MCF 10A (cell line): ENCODE measurements around the gene NFIX. TPM values are rescaled to one million over a fixed set of nuclear protein-coding genes. Genes with fewer than 3 reads are reported as not detected.

Experiments used
- BruUV-seq: library from RNA; stranded (reverse); fragments of 400-500 nt; replicated peaks from 2 replicates; lab custom pipeline; 2021; lab: Mats Ljungman, UMichigan
- CTCF ChIA-PET: fragments of 300-600 bp; sonication (Branson Sonifier 250); formaldehyde crosslinking; extraction: SDS; loops from one replicate; lab custom pipeline; 2021; ENCODE audit warnings: antibody characterized with exemption, inconsistent platforms; lab: Yijun Ruan, JAX
- POLR2A ChIA-PET: fragments of 300-600, 350-650 bp; sonication (Branson Sonifier 250); formaldehyde crosslinking; extraction: SDS; loops from one replicate; lab custom pipeline; 2020; ENCODE audit warnings: antibody characterized with exemption, inconsistent platforms; lab: Yijun Ruan, JAX
- DNase-seq: peaks from one replicate; pipeline ENCODE4 v3.0.0-alpha.2; 2018; ENCODE audit not compliant: unreplicated experiment
- H3K27ac Mint-ChIP-seq: one replicate; pipeline ENCODE4 v1.8.0; 2022; ENCODE audit warnings: mild to moderate bottlenecking, low read depth, mixed read lengths; ENCODE audit not compliant: unreplicated experiment
- H3K27me3 Mint-ChIP-seq: one replicate; pipeline ENCODE4 v1.8.0; 2022; ENCODE audit warnings: mixed read lengths; ENCODE audit not compliant: insufficient read depth, unreplicated experiment
- H3K36me3 Mint-ChIP-seq: one replicate; pipeline ENCODE4 v1.8.0; 2022; ENCODE audit warnings: mild to moderate bottlenecking, moderate library complexity, mixed read lengths; ENCODE audit not compliant: insufficient read depth, unreplicated experiment
- H3K4me1 Mint-ChIP-seq: one replicate; pipeline ENCODE4 v1.8.0; 2022; ENCODE audit warnings: mixed read lengths; ENCODE audit not compliant: insufficient read depth, unreplicated experiment
- H3K4me3 Mint-ChIP-seq: one replicate; pipeline ENCODE4 v1.8.0; 2022; ENCODE audit warnings: mild to moderate bottlenecking, moderate library complexity, mixed read lengths; ENCODE audit not compliant: unreplicated experiment
- H3K9me3 Mint-ChIP-seq: one replicate; pipeline ENCODE4 v1.8.0; 2022; ENCODE audit warnings: mixed read lengths; ENCODE audit not compliant: unreplicated experiment
- CTCF ChIP-seq: fragments of 200-600 bp; IDR thresholded peaks from one replicate; pipeline ENCODE4 v1.8.0; 2022; ENCODE audit warnings: antibody characterized with exemption, mild to moderate bottlenecking; ENCODE audit not compliant: unreplicated experiment
- intact Hi-C: fragments of 100-400 bp; cut with micrococcal nuclease; formaldehyde crosslinking; loops from 2 replicates; pipeline ENCODE4 v1.14.1; 2022
- total RNA-seq: library from RNA; stranded (reverse); gene quantifications from 2 replicates; pipeline ENCODE4 v1.2.3, GENCODE V29; 2022

NFIX gene
- total RNA-seq, 1 experiment from 2014 or later = 27.2 TPM

- no TSS peak for BruUV-seq
- ChIA-PET CTCF (interaction anchor here (0.5 to 2.2 kb wide), 7 partner anchors 14 to 66 kb away, joined by 3 to 15 read pairs (median 4); no protein-coding TSS in a partner anchor), POLR2A (interaction anchor here (0.6 to 1.0 kb wide), 3 partner anchors 18 to 28 kb away, joined by 3 read pairs; no protein-coding TSS in a partner anchor)
- no peaks in the 10 kb centered on the region for H3K27me3 Mint-ChIP-seq
- intact Hi-C loops = no loop called here
- H3K36me3 Mint-ChIP-seq = peaks cover 16% of the 10 kb centered on the region
- no peak overlapping the region for H3K4me3 Mint-ChIP-seq
- no peaks in the 10 kb centered on the region for H3K9me3 Mint-ChIP-seq
- no peak for TF ChIP-seq CTCF
- no peak for DNase-seq
- H3K4me1 Mint-ChIP-seq = peaks cover 39% of the 10 kb centered on the region
- no peak overlapping the region for H3K27ac Mint-ChIP-seq
Observed at GRCh38 chr19:13027557-13027956, 32.3 kb downstream of the NFIX start.

- H3K36me3 Mint-ChIP-seq = peaks cover 16% of the 10 kb centered on the region
- POLR2A ChIA-PET = interaction anchor here (1.0 to 1.2 kb wide), 2 partner anchors 24 to 27 kb away, joined by 3 read pairs; no protein-coding TSS in a partner anchor
- no peak for TF ChIP-seq CTCF
- no peaks in the 10 kb centered on the region for H3K9me3 Mint-ChIP-seq
- intact Hi-C loops = no loop called here
- H3K27me3 Mint-ChIP-seq = no peaks in the 10 kb centered on the region
- H3K4me3 Mint-ChIP-seq = no peak overlapping the region
- CTCF ChIA-PET = interaction anchor here (0.5 to 2.2 kb wide), 7 partner anchors 14 to 758 kb away, joined by 3 to 15 read pairs (median 4); no protein-coding TSS in a partner anchor
- BruUV-seq = no TSS peak
- no peak overlapping the region for H3K27ac Mint-ChIP-seq
- DNase-seq = no peak
- peaks cover 37% of the 10 kb centered on the region for H3K4me1 Mint-ChIP-seq
Observed at GRCh38 chr19:13028027-13028426, 32.8 kb downstream of the NFIX start.

- ChIA-PET CTCF (interaction anchor here (0.9 to 2.1 kb wide), 6 partner anchors 15 to 148 kb away, joined by 3 to 15 read pairs (median 4); partner anchors contain the start of gene DNASE2), POLR2A (interaction anchor here (0.7 to 0.9 kb wide), 2 partner anchors 12 to 14 kb away, joined by 3 read pairs; no protein-coding TSS in a partner anchor)
- Mint-ChIP-seq H3K9me3 (no peaks in the 10 kb centered on the region), H3K36me3 (peaks cover 16% of the 10 kb centered on the region), H3K27ac (no peak overlapping the region), H3K27me3 (no peaks in the 10 kb centered on the region), H3K4me3 (no peak overlapping the region), H3K4me1 (peaks cover 41% of the 10 kb centered on the region)
- TF ChIP-seq CTCF = no peak
- DNase-seq = no peak
- BruUV-seq = no TSS peak
- intact Hi-C loops = no loop called here
Observed at GRCh38 chr19:13029301-13029880, 34.1 kb downstream of the NFIX start.

GRCh38 chr19:13029893-13030292, 34.6 kb downstream of the NFIX start:
- ChIA-PET POLR2A (interaction anchor here (0.7 to 1.1 kb wide), 3 partner anchors 12 to 16 kb away, joined by 3 to 5 read pairs (median 3); no protein-coding TSS in a partner anchor), CTCF (interaction anchor here (0.7 to 1.9 kb wide), 7 partner anchors 11 to 149 kb away, joined by 3 to 6 read pairs (median 5); partner anchors contain the start of gene DNASE2)

More at GRCh38 chr19:13029893-13030292, 34.6 kb downstream of the NFIX start:
- peaks cover 16% of the 10 kb centered on the region for H3K36me3 Mint-ChIP-seq
- peak; percentile 43 for DNase-seq
- H3K27me3 Mint-ChIP-seq = no peaks in the 10 kb centered on the region
- no peaks in the 10 kb centered on the region for H3K9me3 Mint-ChIP-seq
- no peak overlapping the region for H3K27ac Mint-ChIP-seq
- no peak overlapping the region for H3K4me3 Mint-ChIP-seq
- TF ChIP-seq CTCF = no peak
- peaks cover 41% of the 10 kb centered on the region for H3K4me1 Mint-ChIP-seq
- BruUV-seq = no TSS peak
- intact Hi-C loops = no loop called here
